HT1080 (cell line): ENCODE data around the gene ARHGAP6. TPM values are rescaled to one million over a fixed set of nuclear protein-coding genes. Genes with fewer than 3 reads are reported as not detected.
A peak's percentile ranks its signal among the peaks of the same experiment; 100 is the strongest.
"Not testable (repeated sequence)": the region's sequence is repeated elsewhere in the genome, so short reads cannot be mapped to it uniquely, and the experiment has no call there.

Experiments
- DNase-seq: peaks from one replicate; pipeline ENCODE4 v3.0.0-alpha.2; 2015; ENCODE audit warnings: low read depth
- total RNA-seq: library from RNA; depleted of rRNA; stranded (reverse); fragments of >200 nt; shearing (Covaris generic); gene quantifications from 2 replicates; pipeline ENCODE4 v1.2.3, GENCODE V29; 2014

ARHGAP6 gene
- total RNA-seq, 1 experiment from 2014 or later, result 0.43 TPM

GRCh38 chrX:11401966-11402365, 263.8 kb downstream of the ARHGAP6 start:
- DNase-seq, result no peak

GRCh38 chrX:11399489-11400094, 266.1 kb downstream of the ARHGAP6 start:
- no peak for DNase-seq

DNA sequence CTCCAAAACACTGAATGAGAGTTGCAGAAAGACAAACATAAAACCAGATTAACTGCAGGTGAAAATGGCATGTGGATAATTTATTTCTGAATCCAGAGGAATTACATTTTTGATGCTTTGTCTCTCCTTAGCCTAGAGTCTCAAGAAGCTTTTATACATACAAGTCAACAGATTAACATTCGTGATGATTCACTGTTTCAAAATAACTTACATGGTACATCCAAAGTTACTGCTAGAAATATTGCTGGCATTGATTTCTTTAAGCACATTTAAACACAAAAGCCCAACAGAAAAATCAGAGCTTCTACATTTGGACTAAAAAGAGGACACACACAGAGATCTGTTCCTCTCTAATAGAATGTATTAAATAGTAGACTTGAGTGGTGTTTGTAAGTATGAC, 266.9 kb downstream of the ARHGAP6 start:
- DNase-seq, result no peak

GRCh38 chrX:11398139-11398538, 267.6 kb downstream of the ARHGAP6 start:
- no peak for DNase-seq

DNA sequence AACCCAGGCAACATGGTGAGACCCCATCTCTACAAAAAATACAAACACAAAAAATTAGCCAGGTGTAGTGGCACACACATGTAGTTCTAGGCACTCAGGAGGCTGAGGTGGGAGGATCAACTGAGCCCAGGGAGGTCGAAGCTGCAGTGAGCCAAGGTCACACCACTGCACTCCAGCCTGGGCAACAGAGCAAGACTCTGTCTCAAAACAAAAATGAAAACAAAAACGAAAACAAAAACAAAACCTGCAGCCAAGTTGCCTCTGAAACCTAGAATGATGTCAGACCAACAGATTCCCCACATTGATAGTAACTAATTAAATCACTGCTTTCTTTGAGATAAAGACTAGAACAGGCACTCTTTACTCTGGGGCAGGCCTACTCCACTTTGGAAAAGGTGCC, 268.0 kb downstream of the ARHGAP6 start:
- no peak for DNase-seq

DNA sequence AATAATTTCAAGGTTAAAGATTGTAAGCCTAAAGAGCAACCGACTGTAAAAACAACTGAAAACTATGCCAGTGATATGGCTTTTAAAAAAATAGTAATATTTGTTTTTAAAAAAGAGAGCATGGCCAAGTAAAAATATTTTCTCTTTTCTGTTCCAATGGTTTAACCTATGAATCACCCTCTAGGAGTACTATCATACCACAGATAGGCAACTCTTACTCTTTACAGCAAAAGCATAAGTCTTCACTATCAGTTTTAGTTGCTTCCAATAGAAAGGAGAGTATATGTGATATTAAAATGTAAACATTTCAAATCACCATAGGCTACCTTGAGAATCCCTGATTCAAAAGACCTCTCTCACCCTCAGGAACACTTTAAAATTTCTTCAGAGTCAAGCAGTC, 269.9 kb downstream of the ARHGAP6 start:
- DNase-seq, result no peak

DNA sequence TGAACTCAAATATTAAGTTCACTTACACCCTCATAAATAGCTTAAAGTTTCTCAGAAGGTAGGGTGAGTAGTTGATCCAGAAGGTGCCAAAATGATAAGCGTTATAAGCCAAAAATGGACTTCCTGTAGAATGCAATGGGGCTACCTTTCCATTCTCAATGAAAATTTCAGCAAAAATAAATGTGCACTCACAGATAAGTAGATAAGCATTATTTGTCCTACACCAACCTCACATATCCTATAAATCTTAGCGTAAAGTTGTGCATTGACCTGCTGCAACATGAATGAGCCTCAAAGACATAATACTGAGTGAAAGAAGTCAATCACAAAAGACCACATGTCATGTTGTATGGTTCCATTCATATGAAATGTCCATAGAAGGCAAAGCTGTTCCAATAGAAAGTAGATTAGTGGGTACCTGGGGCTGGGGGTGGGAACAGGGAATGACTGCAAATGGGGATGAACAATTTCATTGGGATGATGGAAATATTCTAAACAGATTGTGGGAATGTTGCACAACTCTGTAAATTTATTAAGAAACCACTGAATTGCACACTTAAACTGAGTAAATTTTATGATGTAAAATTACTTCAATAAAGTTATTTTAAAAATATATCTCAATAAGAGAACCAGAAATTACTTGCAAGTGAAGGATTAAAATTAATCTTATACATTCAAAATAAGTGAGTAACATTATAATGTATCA, 271.6 kb downstream of the ARHGAP6 start:
- DNase-seq, result no peak

DNA sequence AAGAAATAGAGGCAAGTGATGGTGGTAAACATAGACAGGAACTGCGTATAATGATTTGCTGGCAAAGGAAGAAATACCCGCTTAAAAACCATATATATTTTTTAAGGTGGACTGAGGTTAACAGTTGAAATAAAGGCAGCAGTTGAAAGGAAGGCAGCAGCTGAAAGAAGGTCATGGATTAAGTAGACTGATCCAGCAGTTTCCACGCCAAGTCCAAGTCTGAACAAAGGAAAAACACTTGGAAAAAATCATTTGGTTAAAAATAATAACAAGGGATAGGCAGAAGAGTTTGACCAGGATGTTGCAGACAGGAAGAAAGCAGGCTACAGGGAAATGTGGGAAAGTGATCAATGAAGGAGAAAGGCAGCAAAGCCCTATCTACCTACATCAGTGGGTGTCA, 278.9 kb downstream of the ARHGAP6 start:
- DNase-seq, result no peak

- DNase-seq, result no peak
These were observed 279.7 kb downstream of the ARHGAP6 start for GRCh38 chrX:11386001-11386523.

- no peak for DNase-seq
These were observed 282.8 kb downstream of the ARHGAP6 start for GRCh38 chrX:11382930-11383329.

DNA sequence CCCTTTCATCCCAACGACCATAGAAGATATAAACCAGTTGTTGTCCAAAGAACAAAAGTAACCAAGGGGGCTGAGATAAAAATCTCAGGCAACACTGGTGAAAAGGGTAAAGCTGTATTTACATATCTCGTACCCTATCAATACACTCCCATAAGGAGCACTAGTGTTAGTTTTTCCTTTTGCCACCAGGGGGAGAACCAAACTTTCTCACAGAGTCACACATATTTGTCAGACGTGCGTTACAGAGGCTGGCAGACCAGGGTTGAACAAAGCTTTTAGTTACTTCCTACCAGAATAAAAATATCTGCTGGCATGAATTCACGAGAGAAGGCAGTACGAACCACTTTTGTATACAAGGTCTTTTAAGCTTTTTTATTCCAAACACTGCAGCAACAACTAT, 284.3 kb downstream of the ARHGAP6 start:
- DNase-seq, result no peak

DNA sequence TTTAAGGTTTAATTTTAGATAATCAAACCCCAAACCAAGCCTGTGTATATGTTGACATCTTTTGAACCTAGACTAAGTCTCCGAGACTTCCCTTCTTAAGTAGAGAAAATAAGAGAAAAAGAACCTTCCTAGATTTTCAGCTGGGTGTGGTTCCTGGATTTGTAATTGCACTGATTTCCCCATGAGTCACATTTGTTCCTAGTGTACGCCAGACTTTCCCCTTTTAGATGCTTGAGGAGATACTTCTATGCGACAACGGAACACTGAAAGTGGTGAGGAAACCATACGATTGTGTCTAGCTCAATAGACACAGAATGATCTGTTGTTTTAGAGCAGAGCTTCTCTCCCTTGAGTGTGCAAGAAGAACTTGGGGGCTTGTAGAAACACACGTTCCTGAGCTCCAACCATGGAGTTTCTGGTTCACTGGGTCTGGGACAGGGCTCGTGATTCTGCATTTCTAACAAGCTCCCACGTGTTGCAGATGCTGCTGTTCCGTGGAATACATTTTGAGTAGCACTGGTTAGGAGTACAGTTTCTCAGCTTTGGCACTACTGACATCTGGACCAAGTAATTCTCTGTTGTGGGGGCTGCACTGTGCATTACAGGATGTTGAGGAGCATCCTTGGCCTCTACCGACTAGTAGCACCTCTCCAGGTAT, 285.4 kb downstream of the ARHGAP6 start:
- no peak for DNase-seq

DNA sequence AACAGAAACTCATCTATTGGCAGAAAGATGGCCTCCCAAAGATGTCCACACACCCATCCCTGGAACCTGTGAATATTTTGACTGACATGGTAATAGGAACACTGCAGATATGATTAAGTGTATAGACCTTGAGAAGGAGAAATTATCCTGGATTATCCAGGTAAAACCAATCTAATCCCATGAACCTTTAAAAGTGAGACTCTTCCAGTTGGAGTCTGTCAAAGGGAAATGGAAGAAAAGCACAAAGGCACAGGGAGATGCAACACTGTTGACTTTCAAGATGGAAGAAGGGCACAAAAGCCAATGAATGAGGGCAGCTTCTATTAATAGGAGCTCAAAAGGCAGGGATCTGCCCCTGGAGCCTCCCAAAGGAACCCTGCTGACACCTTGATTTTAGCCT, 289.6 kb downstream of the ARHGAP6 start:
- DNase-seq, result no peak

GRCh38 chrX:11375614-11376119, 290.1 kb downstream of the ARHGAP6 start:
- DNase-seq, result no peak

DNA sequence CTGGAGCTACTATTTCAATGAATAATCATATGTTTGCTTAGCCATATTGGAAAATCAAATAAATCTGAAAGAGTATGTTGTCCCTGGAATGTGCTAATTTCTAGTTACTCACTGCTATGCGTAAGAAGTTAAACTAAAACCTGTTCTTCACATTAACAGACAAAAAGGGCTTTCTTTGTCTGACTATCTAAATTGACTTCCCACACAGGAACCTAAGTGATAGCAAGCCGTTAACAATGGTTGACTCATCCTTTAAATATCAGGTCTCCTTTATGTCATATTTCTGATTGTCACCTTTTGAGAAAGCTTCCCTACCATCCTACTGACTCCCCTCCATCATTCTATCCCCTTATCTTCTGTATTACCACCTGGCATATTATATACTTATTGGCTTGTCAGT, 291.1 kb downstream of the ARHGAP6 start:
- peak; percentile 47 for DNase-seq

DNA sequence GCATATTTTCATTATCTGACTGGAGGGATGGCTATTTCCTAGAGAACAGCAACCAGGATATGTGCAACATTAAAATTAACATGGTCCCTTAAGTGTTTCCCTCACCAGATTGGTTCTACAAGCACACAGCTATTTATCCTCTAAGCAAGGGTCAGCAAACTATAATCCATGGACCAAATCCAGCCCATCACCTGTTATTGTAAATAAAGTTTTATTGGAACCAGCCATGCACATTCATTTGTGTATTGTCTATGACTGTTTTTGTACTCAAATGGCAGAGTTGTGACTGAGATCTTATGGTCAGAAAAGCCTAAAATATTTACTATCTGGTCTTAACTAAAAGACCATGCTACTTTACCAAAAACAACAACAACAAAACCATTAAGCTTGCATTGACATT, 294.6 kb downstream of the ARHGAP6 start:
- DNase-seq, result no peak

DNA sequence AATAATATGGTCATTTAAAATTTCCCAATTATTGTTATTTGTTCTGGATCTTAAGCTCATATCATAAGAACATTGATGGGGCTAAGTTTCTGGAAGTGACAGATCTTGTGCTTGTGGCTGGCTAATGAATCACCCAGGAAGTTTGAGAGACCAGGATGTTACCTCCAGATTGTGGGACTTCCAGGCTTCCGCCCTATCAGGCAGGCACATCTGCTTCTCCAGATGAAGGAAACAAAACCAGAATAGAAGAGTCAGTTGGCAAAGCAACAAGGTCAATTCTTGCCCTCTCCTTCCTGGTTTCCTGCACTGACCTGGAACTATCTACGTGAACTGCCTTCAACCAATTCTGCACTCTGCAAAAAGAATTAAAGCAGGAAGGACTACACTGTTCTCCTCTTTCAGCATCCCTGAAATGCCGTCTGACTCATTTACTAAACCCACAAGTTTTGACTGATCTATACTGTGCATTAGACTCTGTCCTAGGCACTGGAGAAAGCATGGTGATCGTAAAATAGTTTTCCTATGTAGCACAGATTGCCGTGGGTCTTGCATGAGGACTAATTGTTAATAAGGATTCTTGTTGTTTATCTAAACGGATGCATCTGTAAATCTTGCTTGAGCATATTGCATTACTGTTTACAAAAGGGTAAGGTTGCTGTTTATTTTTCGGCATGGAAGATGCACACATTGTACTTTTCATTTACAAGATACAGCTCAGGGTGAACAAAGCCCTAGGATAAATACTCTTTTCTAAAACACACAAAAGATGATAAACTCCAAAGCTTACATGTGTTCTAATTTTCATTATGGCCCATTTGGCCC, 297.9 kb downstream of the ARHGAP6 start:
- DNase-seq, result peak; percentile 68

- no peak for DNase-seq
These were observed 298.6 kb downstream of the ARHGAP6 start for GRCh38 chrX:11366998-11367595.

DNA sequence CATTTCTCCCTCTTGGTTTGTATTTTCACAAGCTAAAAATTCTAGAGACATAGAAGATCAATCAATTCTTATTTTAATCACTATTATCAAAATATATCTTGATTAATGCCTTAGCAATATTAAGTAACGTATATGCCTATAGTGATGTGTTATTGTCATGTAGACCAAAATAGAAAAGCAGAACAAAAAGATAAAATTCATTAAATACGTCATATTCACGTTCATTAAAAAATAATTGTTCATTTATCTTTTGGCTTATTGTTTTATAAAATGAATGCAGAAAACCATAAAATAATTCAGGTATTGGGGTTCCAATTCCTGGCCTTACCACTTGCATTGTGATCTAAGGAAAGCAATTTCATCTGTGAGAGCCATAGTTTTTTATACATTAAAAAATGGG, 300.3 kb downstream of the ARHGAP6 start:
- no peak for DNase-seq

GRCh38 chrX:11364835-11365234, 300.9 kb downstream of the ARHGAP6 start:
- no peak for DNase-seq

GRCh38 chrX:11363825-11364224, 301.9 kb downstream of the ARHGAP6 start:
- not testable (repeated sequence) for DNase-seq
